IPS-NIHi7 (cell line): Measurements from ENCODE around the gene OPCML.

Experiments
- DNase-seq: peaks from one replicate; pipeline ENCODE4 v3.0.0; 2012; ENCODE audit warnings: mixed read lengths; ENCODE audit errors: extremely low spot score

The OPCML gene

DNA sequence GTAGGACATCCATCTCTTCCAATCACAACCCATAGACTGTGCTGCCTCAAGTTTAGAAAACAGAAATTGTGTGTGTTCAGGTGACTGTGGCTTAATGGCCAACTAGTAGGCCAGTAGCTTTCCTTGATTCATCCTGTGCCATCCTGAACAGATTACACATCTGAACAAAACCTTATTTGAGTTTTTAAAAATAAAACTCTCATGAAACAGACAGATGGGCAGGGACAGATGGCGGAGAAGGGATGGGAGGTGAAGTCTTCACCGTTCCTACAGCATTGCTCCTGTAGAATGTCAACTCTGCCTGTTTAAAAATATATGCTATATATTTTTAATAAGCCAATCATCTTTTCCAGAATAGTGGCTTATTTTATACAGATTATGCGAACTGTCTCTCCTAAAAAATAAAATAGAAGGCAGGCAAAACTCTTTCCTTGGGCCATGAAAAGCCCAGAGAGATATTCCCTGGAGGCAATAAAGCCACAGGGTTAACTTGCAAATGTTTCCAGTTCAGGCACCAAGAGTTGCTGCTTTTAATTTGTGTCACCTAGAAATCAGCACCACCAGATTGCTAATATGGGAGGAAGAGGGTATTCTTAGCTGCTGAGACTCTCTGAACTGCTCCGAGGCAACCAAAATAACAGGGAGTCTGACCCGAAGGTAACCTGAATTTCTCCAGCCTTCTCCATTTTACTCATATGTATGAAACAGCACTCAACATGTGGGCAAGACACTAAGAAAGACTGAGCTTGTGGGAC, 861.2 kb downstream of the OPCML start:
- DNase-seq: no peak

- no peak for DNase-seq
These were observed 862.4 kb downstream of the OPCML start for GRCh38 chr11:132669949-132670348.

- no peak for DNase-seq
These were observed 867.1 kb downstream of the OPCML start for GRCh38 chr11:132665205-132665604.

- no peak for DNase-seq
These were observed 873.6 kb downstream of the OPCML start for GRCh38 chr11:132658696-132659095.

GRCh38 chr11:132658004-132658403, 874.3 kb downstream of the OPCML start:
- DNase-seq: no peak

GRCh38 chr11:132655187-132655855, 877.0 kb downstream of the OPCML start:
- DNase-seq: no peak

- DNase-seq: no peak
These were observed 879.1 kb downstream of the OPCML start for GRCh38 chr11:132653237-132653636.

DNA sequence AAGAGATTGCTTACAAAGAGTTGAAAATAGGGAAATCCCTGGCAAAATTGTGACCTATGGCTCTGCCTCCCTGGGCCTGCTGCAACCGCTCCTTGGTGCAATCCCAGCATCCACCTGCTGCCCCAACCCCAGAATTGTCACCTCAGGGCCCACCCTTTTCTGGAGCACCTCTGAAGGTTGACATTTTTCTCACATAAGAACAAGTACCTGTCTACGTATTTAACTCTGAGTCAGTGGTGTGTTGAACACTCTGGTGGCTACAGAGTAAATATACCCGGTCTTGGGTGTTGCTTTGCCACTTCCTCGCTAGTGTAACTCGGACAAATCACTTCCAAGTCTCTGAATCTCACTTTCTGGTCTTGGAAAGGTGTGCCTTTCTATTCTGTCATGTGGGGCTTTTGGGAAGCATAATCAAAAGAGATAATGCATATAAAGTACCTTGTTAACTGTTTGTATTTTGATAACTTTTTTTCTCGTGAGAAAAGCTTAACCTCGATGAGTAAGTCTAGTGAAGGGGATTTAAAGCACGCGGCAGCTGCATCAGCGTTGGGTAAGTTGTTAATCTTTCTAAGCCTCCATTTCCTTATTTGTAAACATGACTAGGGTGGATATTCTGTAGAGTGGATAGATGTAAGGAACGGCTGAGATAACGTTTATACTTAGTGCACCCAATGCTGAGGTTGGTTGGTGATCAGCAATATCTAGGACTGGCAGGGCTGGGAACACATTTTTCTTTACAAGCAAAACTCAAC, 881.2 kb downstream of the OPCML start:
- no peak for DNase-seq

GRCh38 chr11:132649277-132649676, 883.0 kb downstream of the OPCML start:
- no peak for DNase-seq

DNA sequence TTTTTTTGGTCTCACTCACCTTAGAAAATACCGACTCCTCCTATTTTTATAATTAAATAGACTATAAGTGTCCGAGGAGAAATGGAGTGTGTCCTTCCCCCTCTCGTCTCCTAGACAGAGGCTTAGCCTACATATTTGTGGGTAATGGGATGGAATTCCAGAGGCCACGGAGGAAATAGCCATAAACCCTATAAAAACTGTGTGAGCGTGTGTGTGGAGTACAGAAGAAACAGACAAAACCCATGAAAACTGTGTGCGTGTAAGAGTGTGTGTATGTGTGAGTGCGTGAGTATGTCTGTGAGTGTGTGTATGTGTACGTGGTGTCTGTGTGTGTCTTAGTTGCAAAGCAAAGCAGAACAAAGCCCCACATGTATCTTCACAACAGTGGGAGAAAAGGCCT, 883.5 kb downstream of the OPCML start:
- DNase-seq: no peak

- no peak for DNase-seq
These were observed 885.4 kb downstream of the OPCML start for GRCh38 chr11:132646890-132647289.

DNA sequence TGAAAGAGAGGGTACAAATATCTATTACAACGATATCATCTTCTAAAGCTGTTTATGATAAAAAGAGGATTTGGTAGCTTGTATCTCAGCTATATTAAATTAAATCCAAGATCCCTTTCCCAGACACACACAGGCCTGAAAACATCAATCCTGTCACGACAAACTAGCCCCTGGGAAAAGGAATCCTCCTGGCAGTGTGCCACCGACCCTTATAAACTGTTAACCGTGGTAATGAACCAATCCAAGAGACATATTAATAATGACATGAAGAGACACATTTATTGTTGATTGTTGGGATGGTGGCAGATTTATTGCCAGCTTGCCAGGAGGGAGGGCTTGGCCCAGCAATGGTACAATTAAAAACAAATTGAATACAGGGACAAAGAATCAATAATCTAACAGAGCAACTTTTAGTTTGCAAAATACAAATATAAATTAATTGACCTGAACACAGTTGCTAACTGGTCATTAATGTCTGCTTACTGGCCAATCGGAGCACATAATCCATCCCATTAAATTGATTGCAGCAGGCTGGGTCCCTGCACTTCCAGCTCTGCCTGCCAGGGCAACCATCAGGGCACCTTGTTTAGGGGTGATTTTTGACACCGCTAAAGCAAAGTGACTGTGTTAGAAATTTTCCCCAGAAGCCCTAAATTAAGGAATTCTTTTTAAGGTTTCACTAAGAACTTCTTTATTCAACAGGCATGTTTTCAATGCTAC, 887.6 kb downstream of the OPCML start:
- DNase-seq: no peak

GRCh38 chr11:132643239-132643638, 889.1 kb downstream of the OPCML start:
- DNase-seq: no peak

DNA sequence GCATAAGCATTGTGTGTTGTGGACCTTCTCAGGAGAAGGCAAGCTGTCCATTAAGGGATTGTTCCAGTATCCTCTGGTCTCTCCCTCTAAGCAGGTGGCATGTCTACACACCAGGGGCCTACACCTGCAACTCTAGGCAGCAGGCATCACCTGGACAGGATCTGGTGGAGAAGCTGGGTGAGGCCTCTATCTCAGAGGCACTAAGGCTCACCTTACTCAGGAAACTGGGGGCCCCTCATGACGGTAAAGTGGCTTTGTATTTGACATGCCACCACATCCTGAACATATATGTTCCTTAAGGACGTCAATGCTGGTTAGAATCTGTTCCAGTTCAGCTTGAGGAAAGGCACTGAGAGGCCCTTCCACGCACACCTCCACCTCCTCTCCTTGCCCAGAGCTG, 891.3 kb downstream of the OPCML start:
- DNase-seq: no peak

GRCh38 chr11:132639986-132640385, 892.3 kb downstream of the OPCML start:
- DNase-seq: no peak

DNA sequence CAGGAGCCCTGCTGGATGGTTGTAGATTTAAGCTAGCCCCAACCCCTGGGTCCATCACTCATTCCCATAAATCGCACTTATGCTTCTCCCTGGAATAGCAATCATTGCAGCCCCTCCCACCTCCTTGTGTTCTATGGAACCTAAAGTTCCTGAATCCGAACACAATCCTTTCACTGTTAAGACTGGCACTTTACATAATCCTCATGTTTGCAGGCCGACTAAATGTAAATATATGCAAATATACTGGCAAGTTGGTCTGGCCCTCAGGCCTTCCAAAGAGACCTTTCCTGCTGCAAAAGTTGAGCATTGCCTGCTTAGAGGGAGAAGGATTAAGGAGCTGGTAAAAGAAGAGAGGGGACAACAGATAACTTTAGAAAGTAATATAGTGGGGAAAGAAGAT, 892.9 kb downstream of the OPCML start:
- no peak for DNase-seq

DNA sequence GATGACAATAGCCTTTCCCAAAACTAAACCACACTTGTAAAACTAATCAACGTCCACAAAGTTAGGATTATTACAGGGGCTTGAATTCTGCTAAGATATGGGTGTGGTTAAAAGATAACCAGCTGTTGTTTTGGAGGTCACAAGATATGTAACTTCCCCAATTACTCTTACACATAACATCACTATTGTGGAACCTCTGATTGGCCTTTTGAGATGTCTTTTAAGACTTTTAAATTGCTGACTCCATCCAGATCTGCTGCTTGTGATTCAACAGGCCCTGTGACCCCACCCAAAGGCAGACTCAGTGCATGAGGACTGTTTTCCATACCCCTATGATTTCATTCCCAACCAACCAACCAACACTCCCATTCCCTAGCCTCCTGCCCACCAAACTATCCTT, 893.9 kb downstream of the OPCML start:
- DNase-seq: no peak

DNA sequence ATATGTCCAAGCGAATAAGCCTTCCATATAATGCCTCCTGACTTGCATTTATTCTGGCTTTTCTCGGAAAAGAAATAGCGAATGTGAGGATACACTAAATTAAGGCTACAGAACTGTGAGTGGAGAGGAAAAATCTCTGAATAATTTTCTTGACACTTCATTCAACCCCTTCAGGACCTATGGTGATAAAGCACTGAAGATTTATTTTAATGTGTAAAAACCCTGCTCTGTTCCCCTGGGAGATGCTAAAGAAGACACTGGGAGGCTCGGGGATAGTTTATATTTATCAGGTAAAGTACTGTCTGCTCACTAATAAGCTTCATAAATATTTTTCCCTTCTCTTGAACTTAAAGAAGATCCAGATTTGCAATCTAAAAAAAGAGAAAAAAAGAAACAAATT, 895.8 kb downstream of the OPCML start:
- no peak for DNase-seq

GRCh38 chr11:132632641-132633124, 899.6 kb downstream of the OPCML start:
- no peak for DNase-seq

- no peak for DNase-seq
These were observed 900.3 kb downstream of the OPCML start for GRCh38 chr11:132631989-132632388.

GRCh38 chr11:132627981-132628380, 904.3 kb downstream of the OPCML start:
- DNase-seq: no peak

GRCh38 chr11:132626446-132626845, 905.9 kb downstream of the OPCML start:
- DNase-seq: no peak
